Endothelial cell of umbilical vein (primary cell): ENCODE data around the gene DNAL1. TPM values are rescaled to one million over a fixed set of nuclear protein-coding genes. Genes with fewer than 3 reads are reported as not detected.

Experiments used
- BruUV-seq: library from RNA; stranded (reverse); fragments of 400-500 nt; replicated peaks from 2 replicates; lab custom pipeline; 2021; lab: Mats Ljungman, UMichigan
- CTCF ChIA-PET: fragments of 300-600, 350-600 bp; sonication (Branson Sonifier 250); formaldehyde crosslinking; loops from one replicate; lab custom pipeline; 2021; ENCODE audit warnings: antibody characterized with exemption, inconsistent platforms; lab: Charles Lee
- POLR2A ChIA-PET: fragments of 300-600, 350-600 bp; sonication (Branson Sonifier 250); formaldehyde crosslinking; loops from one replicate; lab custom pipeline; 2021; ENCODE audit warnings: antibody characterized with exemption, inconsistent platforms; lab: Charles Lee
- DNase-seq: peaks from one replicate; pipeline ENCODE4 v3.0.0-alpha.2; 2011; ENCODE audit warnings: low read depth, low spot score
- FAIRE-seq: peaks from 2 replicates; lab custom pipeline; 2011; peaks lifted over from hg19 to GRCh38; lab: Jason Lieb, UNC
- H2AFZ ChIP-seq: 2 replicates; pipeline ENCODE4 v1.6.0; 2012; ENCODE audit warnings: low read depth, low read length, control low read depth, inconsistent platforms
- H3K27ac ChIP-seq: 2 replicates; pipeline ENCODE4 v1.5.1; 2011; ENCODE audit warnings: low read depth, mild to moderate bottlenecking, control low read depth, low read length, moderate library complexity; ENCODE audit not compliant: insufficient read depth
- H3K27me3 ChIP-seq, 2 experiments: 2 replicates each; pipeline versions ENCODE4 v1.6.0 to v1.6.1; 2011; ENCODE audit warnings: low read length in 2 of 2, mixed read lengths in 1 of 2; ENCODE audit not compliant: control insufficient read depth in 2 of 2, insufficient read depth in 2 of 2
- H3K36me3 ChIP-seq, 2 experiments: 2 replicates in 1 of 2; 3 replicates in 1 of 2; pipeline ENCODE4 v1.5.1; 2011; ENCODE audit warnings: low read length in 2 of 2, mild to moderate bottlenecking in 1 of 2, moderate library complexity in 1 of 2; ENCODE audit not compliant: control insufficient read depth in 2 of 2, insufficient read depth in 2 of 2; ENCODE audit errors: extremely low read depth in 1 of 2
- H3K4me1 ChIP-seq: 3 replicates; pipeline ENCODE4 v1.5.1; 2011; ENCODE audit warnings: mild to moderate bottlenecking, low read length; ENCODE audit not compliant: control insufficient read depth, insufficient read depth; ENCODE audit errors: extremely low read depth
- H3K4me2 ChIP-seq: 2 replicates; pipeline ENCODE4 v1.6.1; 2011; ENCODE audit warnings: low read length, control low read depth, mixed read lengths; ENCODE audit not compliant: insufficient read depth
- H3K4me3 ChIP-seq, 3 experiments: fragments of 200-600 bp in 1 of 3; sonication (generic), shearing (Covaris generic) in 1 of 3; replicated peaks in 1 of 3; 2 replicates each; pipeline ENCODE4 v1.5.1; 2011 to 2016; ENCODE audit warnings: control low read depth in 3 of 3, low read length in 3 of 3, mild to moderate bottlenecking in 2 of 3, inconsistent platforms in 1 of 3, low read depth in 1 of 3, moderate library complexity in 1 of 3; ENCODE audit not compliant: insufficient read depth in 1 of 3
- H3K79me2 ChIP-seq: 2 replicates; pipeline ENCODE4 v1.6.0; 2012; ENCODE audit warnings: low read length, inconsistent platforms; ENCODE audit not compliant: control insufficient read depth, insufficient read depth
- H3K9ac ChIP-seq: replicated peaks from 2 replicates; pipeline ENCODE3; 2011; ENCODE audit warnings: low read length, control low read depth; ENCODE audit not compliant: insufficient read depth; ENCODE audit errors: extremely low read depth
- H3K9me1 ChIP-seq: replicated peaks from 3 replicates; pipeline ENCODE4 v1.6.0; 2011; ENCODE audit warnings: mild to moderate bottlenecking, low read length; ENCODE audit not compliant: control insufficient read depth, insufficient read depth; ENCODE audit errors: extremely low read depth
- H3K9me3 ChIP-seq: replicated peaks from 2 replicates; pipeline ENCODE4 v1.5.1; 2012; ENCODE audit warnings: low read length, inconsistent platforms; ENCODE audit not compliant: control insufficient read depth, insufficient read depth
- H4K20me1 ChIP-seq: replicated peaks from 2 replicates; pipeline ENCODE3; 2011; ENCODE audit warnings: mild to moderate bottlenecking, low read length; ENCODE audit not compliant: control insufficient read depth, insufficient read depth; ENCODE audit errors: extremely low read depth
- FOS ChIP-seq: IDR thresholded peaks from 2 replicates; pipeline ENCODE4 v1.6.1; 2011; ENCODE audit warnings: mild to moderate bottlenecking, low read length, moderate library complexity, borderline replicate concordance; ENCODE audit not compliant: insufficient read depth
- GATA2 ChIP-seq: IDR thresholded peaks from 2 replicates; pipeline ENCODE4 v1.7.0; 2011; ENCODE audit warnings: low read depth, mild to moderate bottlenecking, moderate library complexity, mixed read lengths, low read length; ENCODE audit not compliant: insufficient read length, insufficient read depth
- JUN ChIP-seq: IDR thresholded peaks from 2 replicates; pipeline ENCODE4 v1.6.1; 2011; ENCODE audit warnings: borderline replicate concordance, low read depth; ENCODE audit not compliant: insufficient read length, insufficient read depth
- MYC ChIP-seq: IDR thresholded peaks from one replicate; pipeline ENCODE4 v1.6.1; 2011; ENCODE audit warnings: mild to moderate bottlenecking, low read depth, low read length
- POLR2A ChIP-seq: IDR thresholded peaks from 2 replicates; pipeline ENCODE4 v1.6.1; 2012; ENCODE audit warnings: low read depth, mild to moderate bottlenecking, control low read depth, low read length
- POLR2AphosphoS5 ChIP-seq: IDR thresholded peaks from 2 replicates; pipeline ENCODE4 v1.6.1; 2012; ENCODE audit warnings: low read depth, mild to moderate bottlenecking, control low read depth, low read length, moderate library complexity; ENCODE audit not compliant: insufficient read depth
- dilution Hi-C: fragments of 300-500 bp; cut with MboI; formaldehyde crosslinking; loops from one replicate; pipeline ENCODE4 v1.15.0; 2019; ENCODE audit warnings: low sequenced_read_pairs; ENCODE audit not compliant: extremely low pct_ligation_motif_present
- intact Hi-C: fragments of 100-400 bp; cut with micrococcal nuclease; formaldehyde crosslinking; loops from one replicate; pipeline ENCODE4 v1.10.0; 2022
- polyA plus RNA-seq, 4 experiments: library from polyadenylated mRNA; depleted of rRNA in 3 of 4; stranded (reverse) in 3 of 4; unstranded in 1 of 4; fragments of >200 nt; gene quantifications; 2 replicates each; pipeline versions ENCODE4 v1.2.1 to v1.2.3, GENCODE V29; 2011 to 2012; ENCODE audit warnings: missing spikeins in 1 of 4
- total RNA-seq: library from RNA; stranded (reverse); gene quantifications from 2 replicates; pipeline ENCODE4 v1.2.3, GENCODE V29; 2021

The DNAL1 gene
- total and polyA plus RNA-seq, 2 donors (not counting 3 experiments of a cell fraction or from before 2014, with no cell fraction given): 2.4 to 15.3 TPM

DNA sequence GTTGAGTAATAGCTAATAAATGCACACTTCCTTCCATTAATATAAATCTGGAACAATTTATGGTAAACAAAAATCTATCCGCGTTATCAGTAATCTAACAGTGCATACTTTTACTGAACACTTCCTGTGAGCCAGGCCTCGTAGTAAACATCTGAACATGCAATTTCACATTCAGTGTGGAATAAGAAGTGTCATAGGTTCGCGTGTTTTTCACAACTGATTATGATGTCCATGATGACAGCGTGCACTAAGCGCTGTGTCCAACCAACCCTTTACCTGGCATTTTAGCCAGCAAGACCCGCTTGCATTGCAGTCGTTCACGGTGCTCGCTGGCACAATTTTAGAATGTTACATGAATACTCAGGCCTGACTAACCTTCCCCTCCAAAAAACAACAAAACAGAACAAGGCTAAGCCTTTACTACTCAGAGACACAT lies 67.3 kb downstream of the DNAL1 start:
- no peak overlapping the region for H2AFZ ChIP-seq
- H3K4me2 ChIP-seq: peak overlapping the region; percentile 86
- no peaks in the 10 kb centered on the region for H3K27me3 ChIP-seq
- dilution Hi-C loops (no loop called here), intact Hi-C loops (loop anchor here (5.0 kb wide), 1 partner anchor 40 kb away; no protein-coding TSS in a partner anchor)
- peak overlapping the region; percentile 30 for H3K27ac ChIP-seq
- TF ChIP-seq POLR2AphosphoS5 (peak; percentile 7), POLR2A (peak; percentile 66), GATA2 (peak; percentile 78), JUN (no peak)
- POLR2A ChIA-PET: no interaction called here
- no peaks in the 10 kb centered on the region for H4K20me1 ChIP-seq
- peak overlapping the region; percentile 15 to 81 (median 74) for H3K4me3 ChIP-seq
- H3K79me2 ChIP-seq: peaks cover 27% of the 10 kb centered on the region
- H3K9me1 ChIP-seq: no peaks in the 10 kb centered on the region
- peak overlapping the region; percentile 77 for H3K9ac ChIP-seq
- DNase-seq: peak; percentile 51
- no peaks in the 10 kb centered on the region for H3K9me3 ChIP-seq
- H3K36me3 ChIP-seq: peaks cover 4 to 5% of the 10 kb centered on the region in 2 experiments
- no peak for FAIRE-seq
- H3K4me1 ChIP-seq: peaks cover 15% of the 10 kb centered on the region
- CTCF ChIA-PET: interaction anchor here (0.7 to 3.6 kb wide), 6 partner anchors 12 to 115 kb away, joined by 3 to 15 read pairs (median 4); a partner anchor contains a TSS
- BruUV-seq: no TSS peak

- DNase-seq (peak; percentile 35), FAIRE-seq (peak; percentile 47)
- H3K9ac ChIP-seq: peak overlapping the region; percentile 77
- peak overlapping the region; percentile 86 for H3K4me2 ChIP-seq
- H3K27ac ChIP-seq: peak overlapping the region; percentile 73
- H3K9me3 ChIP-seq: no peaks in the 10 kb centered on the region
- ChIA-PET CTCF (interaction anchor here (1.1 to 3.6 kb wide), 6 partner anchors 11 to 114 kb away, joined by 3 to 15 read pairs (median 8); a partner anchor contains a TSS), POLR2A (no interaction called here)
- dilution Hi-C loops: no loop called here
- BruUV-seq: no TSS peak
- H3K9me1 ChIP-seq: no peaks in the 10 kb centered on the region
- TF ChIP-seq FOS (no peak), MYC (no peak), POLR2AphosphoS5 (peak; percentile 15), GATA2 (no peak), POLR2A (peak; percentile 42)
- peak overlapping the region; percentile 15 to 81 (median 74) for H3K4me3 ChIP-seq
- H3K4me1 ChIP-seq: peaks cover 15% of the 10 kb centered on the region
- H3K27me3 ChIP-seq: no peaks in the 10 kb centered on the region
- H2AFZ ChIP-seq: no peak overlapping the region
- H3K79me2 ChIP-seq: peaks cover 27% of the 10 kb centered on the region
- H3K36me3 ChIP-seq: peaks cover 5% of the 10 kb centered on the region in 2 experiments
- intact Hi-C loops: loop anchor here (5.0 kb wide), 1 partner anchor 40 kb away; no protein-coding TSS in a partner anchor
- H4K20me1 ChIP-seq: no peaks in the 10 kb centered on the region
Observed at GRCh38 chr14:73712540-73713180, 67.9 kb downstream of the DNAL1 start.
